ENCODE data around the gene NCOA7.
"Not testable (repeated sequence)": the region's sequence is repeated elsewhere in the genome, so short reads cannot be mapped to it uniquely, and the experiment has no call there.

Gene NCOA7

DNA sequence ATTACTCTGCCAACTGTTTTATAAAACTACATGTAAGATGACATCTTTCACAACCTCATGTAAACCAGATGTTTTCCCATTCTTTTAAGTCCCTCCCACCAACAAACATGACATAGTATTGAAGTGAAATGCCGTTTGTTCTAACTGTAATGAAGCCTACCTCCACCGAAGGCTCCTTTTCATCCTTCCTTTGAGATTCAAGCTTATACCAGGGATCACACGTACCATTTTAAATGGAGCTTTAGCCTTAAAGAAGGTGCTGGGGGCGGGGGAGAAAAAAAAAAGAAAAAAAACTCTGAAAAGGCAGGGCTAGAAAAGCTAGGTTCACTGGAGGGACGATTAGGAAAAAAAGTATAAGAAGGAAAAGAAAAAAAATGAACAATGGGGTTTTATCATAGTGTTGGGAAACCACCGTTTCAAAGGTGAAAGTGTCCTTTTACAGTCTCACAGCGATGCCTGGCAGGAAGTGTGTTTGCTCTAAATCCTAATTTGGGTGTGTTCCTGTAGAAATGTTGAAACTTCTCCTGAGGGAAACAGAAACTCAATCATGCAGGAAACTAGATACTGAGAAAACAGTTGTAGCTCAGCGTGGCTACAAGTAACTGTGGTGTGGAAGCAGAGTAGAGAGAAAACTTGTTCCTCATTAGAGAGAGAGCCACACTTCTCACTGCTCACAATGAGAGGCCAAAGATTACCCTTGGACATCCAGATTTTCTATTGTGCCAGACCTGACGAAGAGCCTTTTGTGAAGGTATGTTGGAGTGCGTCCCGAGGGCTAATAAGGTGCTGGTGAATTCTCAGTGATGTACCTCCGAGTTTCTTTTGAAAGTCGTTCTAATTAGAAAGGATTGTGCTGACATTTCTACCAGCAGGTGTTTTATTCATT lies 128.2 kb downstream of the NCOA7 start:
- no peak for DNase-seq (ENCODE audit: low spot score)

DNA sequence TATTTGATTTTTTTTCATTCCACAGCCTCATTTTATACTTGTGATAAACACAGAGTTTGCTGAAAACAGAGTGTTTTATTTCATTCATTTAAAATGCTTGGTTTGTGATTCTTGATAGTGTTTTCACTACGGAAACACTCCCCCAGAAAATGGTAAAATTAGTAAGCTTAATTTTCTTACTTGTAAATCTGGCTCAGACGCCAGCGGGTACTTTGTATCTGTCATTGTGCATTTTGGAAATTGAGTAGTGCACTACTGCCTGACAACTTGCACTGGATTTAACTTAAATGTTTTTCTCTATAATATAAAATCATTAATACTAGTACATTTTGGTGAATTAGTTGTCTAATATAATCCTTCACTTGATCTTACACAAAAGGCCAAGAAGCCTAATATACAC lies 128.9 kb downstream of the NCOA7 start:
- no peak for DNase-seq (ENCODE audit: low spot score)

- DNase-seq (ENCODE audit: low spot score), result no peak
Observed at GRCh38 chr6:125922322-125922860, 131.6 kb downstream of the NCOA7 start.

DNA sequence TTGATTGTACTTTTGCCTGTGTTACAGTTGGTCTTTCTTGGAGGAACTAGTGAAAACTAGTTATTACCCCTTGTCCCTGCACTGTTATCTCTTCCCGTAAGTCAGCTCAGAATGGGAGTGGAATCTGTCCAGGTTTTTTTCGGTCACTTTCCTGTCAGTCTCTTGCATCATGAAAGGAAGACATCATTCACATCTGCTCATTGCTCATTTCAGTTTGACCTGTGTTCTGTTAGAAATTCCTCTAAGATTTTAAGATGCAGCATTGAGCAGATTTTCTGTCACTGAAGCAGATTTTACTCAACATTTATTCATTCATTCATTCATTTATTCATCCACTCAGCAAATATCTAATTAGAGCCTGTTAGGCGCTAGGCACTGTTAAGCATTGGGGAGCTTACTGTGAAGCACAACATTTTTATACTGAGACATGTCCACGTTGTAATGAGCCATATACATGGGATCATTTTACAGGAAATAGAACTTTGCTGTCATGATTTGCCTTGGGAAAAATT lies 132.7 kb downstream of the NCOA7 start:
- no peak for DNase-seq (ENCODE audit: low spot score)

DNA sequence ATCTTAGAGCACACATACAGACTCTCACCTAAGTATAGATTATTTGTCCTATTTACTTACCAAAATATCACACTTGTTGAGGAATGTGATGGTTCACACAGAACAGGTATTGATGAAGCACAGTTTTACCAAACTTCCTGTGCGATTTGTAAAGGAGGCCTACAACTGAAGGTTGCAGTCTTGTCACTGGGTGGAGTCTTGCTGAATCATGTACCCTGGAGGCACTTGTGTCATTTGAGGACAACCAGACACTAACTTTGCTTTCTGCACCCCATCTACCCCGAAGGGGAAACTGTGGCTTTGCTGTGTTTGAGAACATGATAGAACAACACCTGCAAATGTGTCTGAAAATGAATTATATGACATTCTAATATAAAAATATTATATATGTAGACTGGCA lies 133.4 kb downstream of the NCOA7 start:
- DNase-seq (ENCODE audit: low spot score), result no peak

DNA sequence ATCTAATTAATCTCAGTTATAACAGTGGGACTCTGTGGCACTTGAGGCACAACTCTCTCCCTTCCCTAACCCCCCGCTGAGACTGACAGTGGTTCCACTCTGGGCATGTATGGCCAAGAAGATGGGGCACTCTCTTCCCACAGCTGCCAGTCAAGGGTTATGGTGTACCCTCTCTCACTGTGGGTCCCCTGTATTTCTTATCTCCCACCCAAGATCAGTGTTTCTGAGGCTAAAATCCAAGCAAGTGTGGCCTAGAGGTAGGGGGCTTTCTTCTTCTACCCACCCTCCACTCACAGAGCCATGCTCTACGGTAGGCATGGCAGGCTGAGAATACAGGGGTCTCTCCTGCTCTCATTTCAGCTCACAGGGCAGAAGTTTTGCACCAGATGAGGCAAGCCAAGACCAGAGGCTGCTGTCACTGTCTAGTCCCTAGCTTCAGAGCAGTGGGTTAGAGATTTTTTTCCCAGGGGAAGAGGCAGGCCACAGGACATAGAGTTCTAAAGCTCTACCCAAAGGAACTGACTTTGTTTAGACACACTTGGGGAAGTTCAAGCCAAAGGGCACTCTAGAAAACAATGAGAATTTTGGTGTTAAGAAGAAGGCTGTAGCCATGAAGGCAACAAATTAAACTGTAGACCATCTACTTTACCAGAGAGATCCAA lies 134.1 kb downstream of the NCOA7 start:
- no peak for DNase-seq (ENCODE audit: low spot score)

GRCh38 chr6:125926711-125927110 lies 136.0 kb downstream of the NCOA7 start:
- DNase-seq (ENCODE audit: low spot score), result no peak

- DNase-seq (ENCODE audit: low spot score), result no peak
Observed at GRCh38 chr6:125927761-125928160, 137.0 kb downstream of the NCOA7 start.

GRCh38 chr6:125930765-125931418 lies 140.1 kb downstream of the NCOA7 start:
- DNase-seq (ENCODE audit: low spot score), result no peak

DNA sequence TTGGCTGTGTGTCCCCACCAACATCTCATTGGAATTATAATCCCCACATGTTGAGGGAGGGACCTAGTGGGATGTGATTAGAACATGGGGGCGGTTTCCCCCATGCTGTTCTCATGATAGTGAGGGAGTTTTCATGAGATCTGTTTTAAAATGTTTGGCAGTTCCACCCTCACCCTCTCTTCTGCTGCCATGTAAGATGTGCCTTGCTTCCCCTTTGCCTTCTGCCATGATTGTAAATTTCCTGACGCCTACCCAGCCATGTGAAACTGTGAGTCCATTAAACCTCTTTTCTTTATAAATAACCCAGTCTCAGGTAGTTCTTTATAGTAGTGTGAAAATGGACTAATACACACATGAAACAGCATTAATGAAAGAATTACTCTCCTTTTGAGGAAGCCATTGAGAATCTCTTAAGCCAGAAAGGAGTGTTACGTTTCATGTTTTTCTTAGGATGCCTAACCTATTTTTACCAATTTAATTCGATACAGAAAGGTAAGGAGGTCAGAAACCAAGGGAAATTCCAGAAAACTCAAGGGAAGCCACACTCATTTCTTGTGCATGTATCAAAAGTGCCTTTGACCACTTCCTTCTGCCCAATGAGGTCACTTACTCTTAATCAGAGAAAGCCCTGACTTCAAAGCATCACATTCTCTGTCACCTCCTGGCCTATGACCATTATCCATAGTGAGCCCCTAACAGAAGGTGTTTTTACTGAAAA lies 141.1 kb downstream of the NCOA7 start:
- DNase-seq (ENCODE audit: low spot score), result no peak

DNA sequence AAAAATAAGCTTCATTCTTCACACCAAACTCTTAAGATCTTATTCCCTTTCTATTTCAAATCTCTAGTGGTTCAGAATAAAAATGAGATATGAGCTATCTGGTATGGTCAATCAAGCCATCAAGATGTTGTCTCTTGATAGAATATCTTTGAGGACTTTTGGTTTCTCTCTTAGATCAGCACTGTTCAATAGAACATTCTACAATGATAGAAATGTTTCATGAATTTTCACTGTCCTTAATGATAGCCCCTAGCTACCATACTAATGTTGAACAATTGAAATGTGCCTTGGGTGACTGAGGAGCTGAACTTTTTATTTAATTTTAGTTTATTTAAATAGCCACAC lies 141.7 kb downstream of the NCOA7 start:
- DNase-seq (ENCODE audit: low spot score), result no peak

DNA sequence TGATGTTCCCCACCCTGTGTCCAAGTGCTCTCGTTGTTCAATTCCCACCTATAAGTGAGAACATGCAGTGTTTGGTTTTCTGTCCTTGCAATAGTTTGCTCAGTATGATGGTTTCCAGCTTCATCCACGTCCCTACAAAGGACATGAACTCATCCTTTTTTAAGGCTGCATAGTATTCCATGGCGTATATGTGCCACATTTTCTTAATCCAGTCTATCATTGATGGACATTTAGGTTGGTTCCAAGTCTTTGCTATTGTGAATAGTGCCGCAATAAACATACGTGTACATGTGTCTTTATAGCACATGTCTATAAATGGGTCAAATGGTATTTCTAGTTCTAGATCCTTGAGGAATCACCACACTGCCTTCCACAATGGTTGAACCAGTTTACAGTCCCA lies 144.8 kb downstream of the NCOA7 start:
- DNase-seq (ENCODE audit: low spot score), result not testable (repeated sequence)

GRCh38 chr6:125939026-125939425 lies 148.3 kb downstream of the NCOA7 start:
- DNase-seq (ENCODE audit: low spot score), result no peak

- DNase-seq (ENCODE audit: low spot score), result no peak
Observed at GRCh38 chr6:125939791-125940190, 149.0 kb downstream of the NCOA7 start.

DNA sequence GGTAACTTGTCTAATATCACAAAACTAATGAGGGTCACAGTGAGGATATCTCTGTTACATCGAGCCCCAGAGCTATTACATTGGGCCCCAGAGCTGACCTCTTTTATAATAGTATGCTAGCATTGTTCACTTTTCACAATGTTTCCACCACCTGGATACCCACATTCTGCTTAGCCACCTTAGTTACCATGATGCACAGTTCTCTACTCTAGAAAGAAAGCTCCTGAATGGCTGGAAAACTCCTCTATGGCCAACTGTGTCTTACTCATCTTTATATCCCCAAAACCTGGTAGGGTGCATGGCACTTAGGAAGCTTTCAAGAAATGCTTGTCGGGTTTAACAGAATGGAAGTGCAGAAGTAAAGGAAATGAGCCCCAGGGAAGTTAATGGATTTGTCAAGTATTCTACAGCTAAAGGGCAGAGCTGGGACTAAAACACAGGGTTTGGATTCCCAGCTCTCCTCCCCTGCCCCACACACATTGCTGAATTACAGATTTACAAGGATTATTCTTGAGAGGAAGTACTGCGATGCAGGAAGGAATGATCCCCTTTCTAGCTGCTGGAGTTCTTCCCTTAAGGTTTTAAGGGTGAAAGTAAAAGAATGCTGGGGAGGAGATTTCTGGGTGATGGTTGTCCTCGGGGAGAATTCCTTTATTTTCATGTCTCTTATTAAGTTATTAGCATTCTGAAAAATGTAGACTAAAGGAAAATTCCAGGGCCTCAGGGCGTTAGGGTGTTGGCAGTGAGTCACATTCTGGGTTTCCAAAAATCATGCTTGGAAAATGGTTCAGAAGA lies 149.7 kb downstream of the NCOA7 start:
- DNase-seq (ENCODE audit: low spot score), result no peak

DNA sequence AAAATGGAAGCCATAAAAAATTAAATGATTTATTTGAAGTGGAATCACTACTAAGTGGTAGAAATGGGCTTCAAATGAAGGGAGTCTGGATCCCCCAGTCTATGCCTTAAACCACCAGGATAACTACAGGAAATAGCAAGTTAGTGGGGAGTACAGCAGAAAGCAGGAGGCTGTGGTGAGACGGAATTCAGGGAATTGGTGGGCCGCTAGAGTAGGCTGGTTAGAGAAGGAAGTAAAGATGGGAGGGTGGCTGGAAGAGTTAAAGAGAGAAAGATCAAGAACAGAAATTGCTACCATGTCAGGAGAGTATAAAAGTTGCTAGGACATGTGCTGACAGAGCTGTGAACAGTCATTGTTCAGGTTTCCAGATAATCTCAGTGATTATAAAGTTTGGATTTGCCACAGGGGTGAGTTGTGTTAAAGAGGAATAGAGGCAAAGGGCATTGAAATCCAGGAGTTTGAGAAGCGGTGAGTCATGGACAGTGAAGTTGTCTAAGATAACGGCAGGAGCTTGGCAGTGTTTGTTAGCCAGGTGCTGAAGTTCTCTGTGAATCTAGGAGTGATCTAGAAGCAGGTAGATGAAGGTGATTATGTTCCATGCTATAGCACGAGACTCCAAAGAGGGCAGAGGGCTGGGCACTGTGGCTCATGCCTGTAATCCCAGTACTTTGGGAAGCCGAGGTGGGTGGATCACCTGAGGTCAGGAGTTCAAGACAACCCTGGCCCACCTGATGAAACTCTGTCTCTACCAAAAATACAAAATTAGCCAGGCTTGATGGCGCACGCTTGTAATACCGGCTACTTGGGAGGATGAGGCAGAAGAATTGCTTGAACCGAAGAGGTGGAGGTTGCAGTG lies 152.1 kb downstream of the NCOA7 start:
- no peak for DNase-seq (ENCODE audit: low spot score)

GRCh38 chr6:125943528-125944433 lies 153.0 kb downstream of the NCOA7 start:
- no peak for DNase-seq (ENCODE audit: low spot score)

DNA sequence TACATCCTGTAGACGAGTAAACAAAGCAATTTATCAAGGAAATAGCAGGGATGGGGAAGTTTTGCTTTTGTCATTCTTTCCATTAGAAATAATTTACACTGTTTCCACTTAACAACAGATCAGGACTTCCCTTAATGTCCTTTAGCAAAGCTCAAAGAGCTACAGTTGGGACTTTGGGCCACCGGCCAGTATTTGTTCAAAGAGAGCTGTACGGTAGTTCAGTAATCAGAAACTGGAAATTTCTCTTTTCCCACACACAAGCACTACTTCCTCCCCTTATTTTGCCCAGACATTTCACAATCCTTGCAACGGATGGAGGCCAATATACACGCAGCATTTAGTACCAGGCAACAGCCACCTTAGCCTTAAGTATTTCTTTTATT lies 153.7 kb downstream of the NCOA7 start:
- DNase-seq (ENCODE audit: low spot score), result no peak

- no peak for DNase-seq (ENCODE audit: low spot score)
Observed at GRCh38 chr6:125944896-125945295, 154.1 kb downstream of the NCOA7 start.
